ENCODE measurements around the gene CYP2A6.

DNA sequence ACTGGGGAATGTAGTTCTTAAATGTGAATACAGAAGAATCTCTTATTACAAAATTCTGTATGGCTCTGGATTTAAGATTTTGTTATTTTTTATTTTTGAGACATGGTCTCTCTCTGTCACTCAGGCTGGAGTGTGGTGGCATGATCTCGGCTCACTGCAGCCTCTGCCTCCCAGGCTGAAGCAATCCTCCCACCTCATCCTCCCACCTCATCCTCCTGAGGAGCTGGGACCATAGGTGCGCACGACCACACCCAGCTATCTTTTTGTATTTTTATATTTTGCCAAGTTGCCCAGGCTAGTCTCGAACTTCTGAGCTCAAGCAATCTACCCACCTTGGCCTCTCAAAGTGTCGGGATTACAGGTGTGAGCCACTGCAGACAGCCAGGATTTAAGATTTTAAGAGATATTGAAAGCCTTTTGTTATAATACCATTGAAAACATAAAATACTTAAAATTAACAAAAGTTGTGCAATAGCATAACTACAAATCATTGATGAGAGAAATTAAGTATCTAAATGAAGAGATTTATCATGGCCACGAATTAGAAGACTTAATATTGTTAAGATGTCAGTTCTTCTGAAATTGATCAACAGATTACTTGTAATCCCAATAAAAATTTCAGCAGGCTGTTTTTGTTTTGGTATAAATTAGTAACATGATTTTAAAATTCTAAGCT lies 13.4 kb downstream of the CYP2A6 start:
- TF ChIP-seq, protein P1, sequence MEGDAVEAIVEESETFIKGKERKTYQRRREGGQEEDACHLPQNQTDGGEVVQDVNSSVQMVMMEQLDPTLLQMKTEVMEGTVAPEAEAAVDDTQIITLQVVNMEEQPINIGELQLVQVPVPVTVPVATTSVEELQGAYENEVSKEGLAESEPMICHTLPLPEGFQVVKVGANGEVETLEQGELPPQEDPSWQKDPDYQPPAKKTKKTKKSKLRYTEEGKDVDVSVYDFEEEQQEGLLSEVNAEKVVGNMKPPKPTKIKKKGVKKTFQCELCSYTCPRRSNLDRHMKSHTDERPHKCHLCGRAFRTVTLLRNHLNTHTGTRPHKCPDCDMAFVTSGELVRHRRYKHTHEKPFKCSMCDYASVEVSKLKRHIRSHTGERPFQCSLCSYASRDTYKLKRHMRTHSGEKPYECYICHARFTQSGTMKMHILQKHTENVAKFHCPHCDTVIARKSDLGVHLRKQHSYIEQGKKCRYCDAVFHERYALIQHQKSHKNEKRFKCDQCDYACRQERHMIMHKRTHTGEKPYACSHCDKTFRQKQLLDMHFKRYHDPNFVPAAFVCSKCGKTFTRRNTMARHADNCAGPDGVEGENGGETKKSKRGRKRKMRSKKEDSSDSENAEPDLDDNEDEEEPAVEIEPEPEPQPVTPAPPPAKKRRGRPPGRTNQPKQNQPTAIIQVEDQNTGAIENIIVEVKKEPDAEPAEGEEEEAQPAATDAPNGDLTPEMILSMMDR (IDR thresholded peaks at IDR 0.05 in 8 of 11, conservative IDR thresholded peaks at IDR 0.05 in 3 of 11) = no peak
- TF ChIP-seq POLR2A (IDR thresholded peaks at IDR 0.05) = no peak
- no peak for TF ChIP-seq POLR2AphosphoS5 (IDR thresholded peaks at IDR 0.05)
